K562 (cell line): ENCODE data around the gene SPRN. TPM values are rescaled to one million over a fixed set of nuclear protein-coding genes. Genes with fewer than 3 reads are reported as not detected.

Source experiments
- ARID1B ChIP-seq: fragments of 450-650 bp; IDR thresholded peaks from 2 replicates; pipeline ENCODE4 v1.6.1; 2016; ENCODE audit warnings: antibody characterized with exemption, mild to moderate bottlenecking, inconsistent platforms
- CHD2 ChIP-seq: IDR thresholded peaks from 2 replicates; pipeline ENCODE4 v1.6.1; 2011; ENCODE audit warnings: low read depth, low read length
- GABPA ChIP-seq: fragments of 200-800 bp; sonication (Bioruptor generic); conservative IDR thresholded peaks from 2 replicates; pipeline ENCODE4 v1.6.1; 2016; ENCODE audit warnings: low read depth, missing genetic modification characterization, missing compliant biosample characterization
- MCM7 ChIP-seq, 2 experiments: fragments of 450-650 bp; IDR thresholded peaks; 2 replicates each; pipeline ENCODE4 v1.6.1; 2016 to 2018
- NFXL1 ChIP-seq: fragments of 450-650 bp; formaldehyde crosslinking; IDR thresholded peaks from 2 replicates; pipeline ENCODE4 v1.4.0; 2021; ENCODE audit warnings: mild to moderate bottlenecking
- PURB ChIP-seq: sonication (generic); formaldehyde crosslinking; IDR thresholded peaks from 2 replicates; pipeline ENCODE4 v1.9.0; 2021; ENCODE audit warnings: low read depth, mild to moderate bottlenecking, missing genetic modification reagents
- SP1 ChIP-seq: sonication (generic); formaldehyde crosslinking; IDR thresholded peaks from 2 replicates; pipeline ENCODE4 v1.8.1; 2022; ENCODE audit warnings: mild to moderate bottlenecking, missing genetic modification reagents
- TGIF2 ChIP-seq: sonication (generic); formaldehyde crosslinking; IDR thresholded peaks from 2 replicates; pipeline ENCODE4 v1.8.1; 2022; ENCODE audit warnings: mild to moderate bottlenecking, missing genetic modification reagents, moderate library complexity
- ZBED1 ChIP-seq: IDR thresholded peaks from 2 replicates; pipeline ENCODE4 v1.6.1; 2014
- ZBTB7A ChIP-seq: IDR thresholded peaks from 2 replicates; pipeline ENCODE4 v1.6.1; 2011; ENCODE audit warnings: low read depth, mild to moderate bottlenecking, low read length, moderate library complexity, borderline replicate concordance; ENCODE audit not compliant: control insufficient read depth
- ZKSCAN1 ChIP-seq: fragments of 150-350 bp; IDR thresholded peaks from 2 replicates; pipeline ENCODE4 v1.6.1; 2016; ENCODE audit warnings: low read depth, low read length
- ZNF133 ChIP-seq: fragments of 250-450 bp; sonication (Bioruptor Pico); IDR thresholded peaks from 2 replicates; pipeline ENCODE4 v1.4.0; 2020; ENCODE audit warnings: mild to moderate bottlenecking
- polyA plus RNA-seq, 8 experiments: library from polyadenylated mRNA; depleted of rRNA in 4 of 8; stranded (reverse) in 5 of 8; unstranded in 3 of 8; fragments of >200 nt; fragmentation: Nextera tagmentation in 2 of 8; fragmentation: Illumina TruSeq in 1 of 8; extraction: Ambion mirVana in 2 of 8; extraction: Trizol in 1 of 8; gene quantifications; 2 replicates each; pipeline versions ENCODE4 v1.2.1 to v1.2.3, GENCODE V29; 2011 to 2014; ENCODE audit warnings: inconsistent platforms in 1 of 8, missing spikeins in 1 of 8
- total RNA-seq, 7 experiments: library from RNA; depleted of rRNA in 6 of 7; stranded (reverse); fragments of >200 nt in 6 of 7; fragmentation: Illumina TruSeq in 2 of 7; extraction: Trizol in 2 of 7; gene quantifications; 2 replicates each; pipeline versions ENCODE4 v1.2.1 to v1.2.3, GENCODE V29; 2011 to 2021; ENCODE audit warnings: low replicate concordance in 1 of 7
- TF ChIP-seq, protein P1 (sequence below), 2 experiments: fragments of 450-650 bp in 1 of 2; sonication (generic) in 1 of 2; formaldehyde crosslinking in 1 of 2; IDR thresholded peaks; 2 replicates each; pipeline versions ENCODE4 v1.7.1 to v1.9.0; 2016 to 2022; ENCODE audit warnings: inconsistent platforms in 1 of 2, mild to moderate bottlenecking in 1 of 2, missing genetic modification reagents in 1 of 2
- TF ChIP-seq, protein P2 (sequence below), 3 experiments: IDR thresholded peaks in 2 of 3; conservative IDR thresholded peaks in 1 of 3; 2 replicates each; pipeline ENCODE4 v1.5.1; 2011 to 2012; ENCODE audit warnings: low read length in 3 of 3, mild to moderate bottlenecking in 3 of 3, control low read depth in 2 of 3, improper control_type of control experiment in 1 of 3, inconsistent platforms in 1 of 3, low read depth in 1 of 3, mixed read lengths in 1 of 3, moderate library complexity in 1 of 3; ENCODE audit not compliant: insufficient read depth in 2 of 3
- TF ChIP-seq, protein P3 (sequence below): fragments of 450-650 bp; formaldehyde crosslinking; IDR thresholded peaks from 2 replicates; pipeline ENCODE4 v1.4.0; 2022; ENCODE audit warnings: mild to moderate bottlenecking, moderate library complexity

Gene SPRN
- total and polyA plus RNA-seq, 9 of the 15 experiments (the other 6 are each of a cell fraction or from before 2014, with no cell fraction given), result 0.04 TPM; not detected in 8

DNA sequence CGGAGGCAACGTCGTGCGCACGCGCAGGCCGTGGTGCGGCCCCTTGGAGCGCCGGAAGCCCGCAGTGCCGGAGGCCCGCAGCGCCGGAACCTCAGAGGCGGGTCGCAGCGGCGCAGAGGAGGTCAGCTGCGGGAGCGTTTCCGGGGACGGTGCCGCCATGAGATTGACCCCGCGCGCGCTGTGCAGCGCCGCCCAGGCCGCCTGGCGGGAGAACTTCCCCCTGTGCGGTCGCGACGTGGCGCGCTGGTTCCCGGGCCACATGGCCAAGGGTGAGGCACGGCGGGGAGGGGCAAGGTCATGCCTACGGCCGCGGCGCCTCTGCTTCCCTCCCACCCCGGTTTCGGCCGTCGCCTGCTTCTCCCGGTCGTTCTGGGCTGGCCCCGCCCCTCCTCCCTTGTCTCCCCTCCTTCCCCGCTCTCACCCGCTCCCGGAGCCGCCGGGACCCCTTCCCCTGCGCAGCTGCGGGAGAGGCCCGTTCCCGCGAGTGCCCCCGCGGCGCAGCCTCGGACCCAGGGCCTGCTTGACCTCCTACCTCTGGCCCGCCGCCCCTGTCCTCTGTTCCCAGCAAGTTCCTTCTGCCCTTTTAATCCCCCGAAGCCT, 30.3 kb downstream of the SPRN start, which contains the start of gene MTG1 (continued):
- TF ChIP-seq PURB (CRISPR knock-in tag), result no peak
- peak; percentile 99 for TF ChIP-seq GABPA (tag)
- TF ChIP-seq ZKSCAN1, result peak; percentile 60; the same call in 1 of the 2 replicates
- TF ChIP-seq, protein P1, sequence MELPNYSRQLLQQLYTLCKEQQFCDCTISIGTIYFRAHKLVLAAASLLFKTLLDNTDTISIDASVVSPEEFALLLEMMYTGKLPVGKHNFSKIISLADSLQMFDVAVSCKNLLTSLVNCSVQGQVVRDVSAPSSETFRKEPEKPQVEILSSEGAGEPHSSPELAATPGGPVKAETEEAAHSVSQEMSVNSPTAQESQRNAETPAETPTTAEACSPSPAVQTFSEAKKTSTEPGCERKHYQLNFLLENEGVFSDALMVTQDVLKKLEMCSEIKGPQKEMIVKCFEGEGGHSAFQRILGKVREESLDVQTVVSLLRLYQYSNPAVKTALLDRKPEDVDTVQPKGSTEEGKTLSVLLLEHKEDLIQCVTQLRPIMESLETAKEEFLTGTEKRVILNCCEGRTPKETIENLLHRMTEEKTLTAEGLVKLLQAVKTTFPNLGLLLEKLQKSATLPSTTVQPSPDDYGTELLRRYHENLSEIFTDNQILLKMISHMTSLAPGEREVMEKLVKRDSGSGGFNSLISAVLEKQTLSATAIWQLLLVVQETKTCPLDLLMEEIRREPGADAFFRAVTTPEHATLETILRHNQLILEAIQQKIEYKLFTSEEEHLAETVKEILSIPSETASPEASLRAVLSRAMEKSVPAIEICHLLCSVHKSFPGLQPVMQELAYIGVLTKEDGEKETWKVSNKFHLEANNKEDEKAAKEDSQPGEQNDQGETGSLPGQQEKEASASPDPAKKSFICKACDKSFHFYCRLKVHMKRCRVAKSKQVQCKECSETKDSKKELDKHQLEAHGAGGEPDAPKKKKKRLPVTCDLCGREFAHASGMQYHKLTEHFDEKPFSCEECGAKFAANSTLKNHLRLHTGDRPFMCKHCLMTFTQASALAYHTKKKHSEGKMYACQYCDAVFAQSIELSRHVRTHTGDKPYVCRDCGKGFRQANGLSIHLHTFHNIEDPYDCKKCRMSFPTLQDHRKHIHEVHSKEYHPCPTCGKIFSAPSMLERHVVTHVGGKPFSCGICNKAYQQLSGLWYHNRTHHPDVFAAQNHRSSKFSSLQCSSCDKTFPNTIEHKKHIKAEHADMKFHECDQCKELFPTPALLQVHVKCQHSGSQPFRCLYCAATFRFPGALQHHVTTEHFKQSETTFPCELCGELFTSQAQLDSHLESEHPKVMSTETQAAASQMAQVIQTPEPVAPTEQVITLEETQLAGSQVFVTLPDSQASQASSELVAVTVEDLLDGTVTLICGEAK (IDR thresholded peaks at IDR 0.05), result peak; percentile 98
- TF ChIP-seq, protein P1 (CRISPR knock-in tag; IDR thresholded peaks at IDR 0.05), result no peak
- peak; percentile 75; the same call in 1 of the 2 replicates for TF ChIP-seq ZBTB7A
- 0 out of 2 replicates have a peak, but pooled peaks have one; percentile 49 for TF ChIP-seq TGIF2 (CRISPR knock-in tag)
- TF ChIP-seq CHD2, result peak; percentile 37; the same call in 1 of the 2 replicates
- 0 out of 2 replicates have a peak, but pooled peaks have one; percentile 13 for TF ChIP-seq ARID1B
- no peak for TF ChIP-seq MCM7 (IDR thresholded peaks at IDR 0.05)
- no peak for TF ChIP-seq NFXL1 (CRISPR knock-in tag)
- no peak for TF ChIP-seq ZNF133 (CRISPR knock-in tag)
- TF ChIP-seq, protein P2, sequence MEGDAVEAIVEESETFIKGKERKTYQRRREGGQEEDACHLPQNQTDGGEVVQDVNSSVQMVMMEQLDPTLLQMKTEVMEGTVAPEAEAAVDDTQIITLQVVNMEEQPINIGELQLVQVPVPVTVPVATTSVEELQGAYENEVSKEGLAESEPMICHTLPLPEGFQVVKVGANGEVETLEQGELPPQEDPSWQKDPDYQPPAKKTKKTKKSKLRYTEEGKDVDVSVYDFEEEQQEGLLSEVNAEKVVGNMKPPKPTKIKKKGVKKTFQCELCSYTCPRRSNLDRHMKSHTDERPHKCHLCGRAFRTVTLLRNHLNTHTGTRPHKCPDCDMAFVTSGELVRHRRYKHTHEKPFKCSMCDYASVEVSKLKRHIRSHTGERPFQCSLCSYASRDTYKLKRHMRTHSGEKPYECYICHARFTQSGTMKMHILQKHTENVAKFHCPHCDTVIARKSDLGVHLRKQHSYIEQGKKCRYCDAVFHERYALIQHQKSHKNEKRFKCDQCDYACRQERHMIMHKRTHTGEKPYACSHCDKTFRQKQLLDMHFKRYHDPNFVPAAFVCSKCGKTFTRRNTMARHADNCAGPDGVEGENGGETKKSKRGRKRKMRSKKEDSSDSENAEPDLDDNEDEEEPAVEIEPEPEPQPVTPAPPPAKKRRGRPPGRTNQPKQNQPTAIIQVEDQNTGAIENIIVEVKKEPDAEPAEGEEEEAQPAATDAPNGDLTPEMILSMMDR (IDR thresholded peaks at IDR 0.05 in 2 of 3, conservative IDR thresholded peaks at IDR 0.05 in 1 of 3; ENCODE audit: insufficient read depth in 2 of 3, low read depth in 1 of 3, low read length in 3 of 3), result peak in 2 of 3 experiments; percentile 35 to 42; a peak in 3 of 6 replicates
- TF ChIP-seq, protein P3, sequence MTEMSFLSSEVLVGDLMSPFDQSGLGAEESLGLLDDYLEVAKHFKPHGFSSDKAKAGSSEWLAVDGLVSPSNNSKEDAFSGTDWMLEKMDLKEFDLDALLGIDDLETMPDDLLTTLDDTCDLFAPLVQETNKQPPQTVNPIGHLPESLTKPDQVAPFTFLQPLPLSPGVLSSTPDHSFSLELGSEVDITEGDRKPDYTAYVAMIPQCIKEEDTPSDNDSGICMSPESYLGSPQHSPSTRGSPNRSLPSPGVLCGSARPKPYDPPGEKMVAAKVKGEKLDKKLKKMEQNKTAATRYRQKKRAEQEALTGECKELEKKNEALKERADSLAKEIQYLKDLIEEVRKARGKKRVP (CRISPR knock-in tag), result no peak
- TF ChIP-seq SP1 (CRISPR knock-in tag), result peak; percentile 72; the same call in 1 of the 2 replicates
- no peak for TF ChIP-seq ZBED1
